GM21576 (cell line): ENCODE measurements around the gene CHRM1.
"Not testable (repeated sequence)": the region's sequence is repeated elsewhere in the genome, so short reads cannot be mapped to it uniquely, and the experiment has no call there.

Experiments used
- ATAC-seq: cut with Tn5 transposase; IDR thresholded peaks from one replicate; pipeline ENCODE4 v1.9.1; 2021; ENCODE audit warnings: mild to moderate bottlenecking, moderate library complexity; ENCODE audit not compliant: unreplicated experiment

Gene CHRM1, protein sequence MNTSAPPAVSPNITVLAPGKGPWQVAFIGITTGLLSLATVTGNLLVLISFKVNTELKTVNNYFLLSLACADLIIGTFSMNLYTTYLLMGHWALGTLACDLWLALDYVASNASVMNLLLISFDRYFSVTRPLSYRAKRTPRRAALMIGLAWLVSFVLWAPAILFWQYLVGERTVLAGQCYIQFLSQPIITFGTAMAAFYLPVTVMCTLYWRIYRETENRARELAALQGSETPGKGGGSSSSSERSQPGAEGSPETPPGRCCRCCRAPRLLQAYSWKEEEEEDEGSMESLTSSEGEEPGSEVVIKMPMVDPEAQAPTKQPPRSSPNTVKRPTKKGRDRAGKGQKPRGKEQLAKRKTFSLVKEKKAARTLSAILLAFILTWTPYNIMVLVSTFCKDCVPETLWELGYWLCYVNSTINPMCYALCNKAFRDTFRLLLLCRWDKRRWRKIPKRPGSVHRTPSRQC

GRCh38 chr11:62921201-62921572, at the start of gene CHRM1:
Gene CHRM1, minus strand, starts transcription at chr11:62921363. Its CDS starts 10,263 bp downstream, at chr11:62911100.
- no peak for ATAC-seq

DNA sequence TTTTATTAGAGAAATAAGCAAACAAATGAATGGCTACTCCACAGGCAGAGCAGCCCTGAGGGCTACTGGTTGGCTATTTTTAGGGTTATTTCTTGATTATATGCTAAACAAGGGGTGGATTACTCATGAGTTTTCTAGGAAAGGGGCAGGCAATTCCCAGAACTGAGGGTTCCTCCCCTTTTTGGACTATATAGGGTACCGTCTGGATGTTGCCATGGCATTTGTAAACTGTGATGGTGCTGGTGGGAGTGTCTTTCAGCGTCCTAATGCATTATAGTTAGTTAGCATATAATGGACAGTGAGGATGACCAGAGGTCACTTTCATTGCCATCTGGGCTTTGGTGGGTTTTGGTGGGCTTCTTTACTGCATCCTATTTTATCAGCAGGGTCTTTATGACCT, 44.4 kb upstream of the CHRM1 start:
- ATAC-seq = no peak

DNA sequence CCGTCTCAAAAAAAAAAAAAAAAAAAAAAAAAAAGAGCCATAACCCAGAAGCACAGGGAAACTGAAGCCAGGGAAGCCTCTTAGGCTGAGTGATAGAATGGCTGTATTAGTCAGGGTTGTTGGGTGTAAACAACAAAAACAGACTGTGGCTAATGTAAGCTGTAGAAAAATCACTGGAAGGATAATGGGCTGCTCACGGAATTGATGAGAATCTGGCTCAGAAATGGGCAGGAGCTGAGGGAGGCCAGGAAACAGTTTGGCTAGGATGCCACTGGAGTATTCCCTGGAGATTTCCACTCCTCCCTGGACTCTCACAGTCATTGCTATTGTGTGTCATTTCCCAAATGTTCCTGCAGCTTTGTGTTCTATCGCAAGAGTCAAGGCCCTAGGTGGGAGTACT, 41.2 kb upstream of the CHRM1 start:
- no peak for ATAC-seq

DNA sequence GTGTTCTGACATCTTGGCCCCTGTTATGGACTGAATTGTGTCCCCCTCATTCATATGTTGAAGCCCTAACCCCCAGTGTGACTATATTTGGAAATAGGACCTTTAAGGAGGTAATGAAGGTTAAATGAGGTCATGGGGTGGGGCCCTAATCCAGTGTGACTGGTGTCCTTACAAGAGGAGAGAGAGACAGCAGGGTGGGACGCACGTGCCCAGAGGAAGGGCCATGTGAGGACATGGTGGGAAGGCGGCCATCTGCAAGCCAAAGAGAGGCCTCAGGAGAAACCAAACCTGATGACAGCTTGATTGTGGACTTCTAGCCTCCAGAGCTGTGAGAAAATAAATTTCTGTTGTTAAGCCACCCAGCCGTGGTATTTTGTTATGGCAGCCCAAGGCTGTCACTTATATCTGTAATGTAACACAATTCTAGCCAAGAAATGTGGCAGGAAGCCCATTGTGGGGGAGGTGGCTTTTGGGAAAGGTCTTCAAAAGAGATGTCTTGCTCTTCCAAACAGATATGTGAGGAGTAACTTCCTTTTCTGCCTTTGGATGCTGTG, 39.9 kb upstream of the CHRM1 start:
- ATAC-seq = no peak

DNA sequence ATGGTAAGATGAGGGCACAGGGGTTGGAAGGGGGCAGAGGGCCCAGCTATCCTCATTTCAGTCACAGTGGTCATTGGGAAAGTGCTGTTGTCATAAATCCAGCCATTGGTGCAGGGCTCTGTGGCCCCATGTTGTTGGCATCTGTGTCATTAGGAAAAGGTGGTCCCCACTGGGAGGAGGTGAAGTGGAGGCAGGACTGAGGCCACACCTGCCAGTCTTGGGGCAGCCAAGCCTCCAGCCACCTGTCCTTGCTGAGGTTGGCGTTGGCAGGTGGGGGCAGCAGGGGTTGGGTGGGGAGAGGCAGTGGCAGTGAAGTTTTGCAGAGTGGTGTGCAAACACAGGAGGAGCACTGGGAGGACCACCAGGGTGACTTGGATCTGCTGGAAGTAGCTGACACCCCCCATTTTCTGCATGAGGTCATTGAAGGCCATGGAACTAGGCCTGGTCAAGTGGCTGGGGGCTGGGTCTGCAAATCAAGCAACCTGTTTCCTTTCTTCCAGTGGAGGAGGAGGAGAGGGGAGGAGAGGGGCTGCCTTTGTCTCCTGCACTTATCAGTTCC, 38.3 kb upstream of the CHRM1 start:
- no peak for ATAC-seq

DNA sequence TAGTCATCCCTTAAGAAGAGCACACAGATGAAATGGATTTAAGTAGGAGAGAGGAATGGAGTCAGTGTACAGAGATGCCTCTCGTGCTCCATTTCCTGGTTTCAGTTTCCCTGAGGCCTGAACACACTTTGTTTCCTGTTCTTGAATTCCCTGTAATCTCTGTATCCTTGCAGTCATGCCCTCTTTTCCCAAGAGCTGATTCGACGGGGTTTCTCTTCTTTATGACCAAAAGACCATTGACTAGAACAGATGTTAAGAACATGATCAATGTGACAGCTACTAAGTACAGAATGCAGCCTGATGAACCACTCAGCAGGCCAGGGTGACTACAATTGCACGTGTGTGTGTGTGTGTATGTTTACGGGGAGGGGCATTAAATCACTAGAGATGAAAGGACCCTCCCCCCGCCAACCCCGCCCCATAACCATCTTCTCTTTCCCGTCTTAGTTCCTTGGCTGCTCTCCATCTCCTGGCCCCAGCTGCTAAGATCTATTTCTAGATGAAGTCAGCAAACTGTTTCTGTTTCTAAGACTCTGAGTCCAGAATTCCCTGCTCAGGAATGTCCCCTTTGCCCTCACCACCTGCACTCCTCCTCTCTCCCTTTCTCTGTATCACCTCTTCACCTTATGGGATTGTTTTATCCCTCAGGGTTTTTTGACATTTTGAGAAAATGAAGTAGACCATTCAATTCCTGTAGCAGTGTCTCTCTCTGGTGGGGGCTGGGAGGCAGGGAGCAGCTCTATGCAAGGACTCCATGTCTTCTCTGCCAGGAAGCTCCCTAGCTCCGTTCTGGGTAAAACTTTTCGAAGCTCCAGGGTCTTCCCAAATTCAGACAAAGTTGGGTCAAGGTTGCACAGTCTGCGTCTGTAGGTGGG, 37.6 kb upstream of the CHRM1 start:
- no peak for ATAC-seq

DNA sequence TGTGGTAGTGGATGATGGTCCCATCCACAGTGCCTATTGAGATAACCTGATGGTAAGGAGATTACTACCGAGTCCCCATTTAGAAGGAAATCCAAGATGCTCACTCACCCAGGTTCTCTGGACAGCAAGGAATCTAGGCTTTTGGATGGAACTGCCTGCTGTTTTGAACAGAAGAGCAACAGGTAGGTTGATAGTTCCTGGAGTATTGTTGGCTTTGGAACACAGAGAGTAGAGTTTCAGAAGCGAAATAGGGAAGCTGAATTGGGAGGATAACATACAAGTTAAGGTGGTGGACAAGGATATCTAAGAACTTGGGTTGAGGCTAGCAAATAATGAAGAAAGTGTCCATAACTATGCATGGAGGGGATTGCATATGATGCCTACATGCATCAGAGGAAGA, 36.0 kb upstream of the CHRM1 start:
- no peak for ATAC-seq

DNA sequence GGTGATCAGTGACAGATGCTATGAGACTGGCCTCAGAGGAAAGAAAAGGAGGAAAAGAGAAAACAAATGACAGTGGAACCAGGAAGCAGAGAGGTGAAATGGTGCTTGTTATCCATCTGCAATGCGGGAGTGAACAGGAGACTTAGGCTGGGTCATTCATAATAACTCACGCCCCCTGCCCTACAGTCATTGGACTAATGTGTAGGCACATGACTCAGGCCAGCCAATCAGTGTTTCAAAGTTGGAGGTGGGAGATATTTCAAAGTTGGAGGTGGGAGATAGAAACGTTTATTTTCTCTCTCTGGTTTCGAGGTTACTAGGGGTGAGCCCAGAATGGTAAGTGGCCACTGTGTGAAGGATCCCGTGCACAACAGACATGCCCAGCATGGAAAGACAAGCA, 33.3 kb upstream of the CHRM1 start:
- no peak for ATAC-seq

- no peak for ATAC-seq
Measured at GRCh38 chr11:62953811-62954210, 32.6 kb upstream of the CHRM1 start.

DNA sequence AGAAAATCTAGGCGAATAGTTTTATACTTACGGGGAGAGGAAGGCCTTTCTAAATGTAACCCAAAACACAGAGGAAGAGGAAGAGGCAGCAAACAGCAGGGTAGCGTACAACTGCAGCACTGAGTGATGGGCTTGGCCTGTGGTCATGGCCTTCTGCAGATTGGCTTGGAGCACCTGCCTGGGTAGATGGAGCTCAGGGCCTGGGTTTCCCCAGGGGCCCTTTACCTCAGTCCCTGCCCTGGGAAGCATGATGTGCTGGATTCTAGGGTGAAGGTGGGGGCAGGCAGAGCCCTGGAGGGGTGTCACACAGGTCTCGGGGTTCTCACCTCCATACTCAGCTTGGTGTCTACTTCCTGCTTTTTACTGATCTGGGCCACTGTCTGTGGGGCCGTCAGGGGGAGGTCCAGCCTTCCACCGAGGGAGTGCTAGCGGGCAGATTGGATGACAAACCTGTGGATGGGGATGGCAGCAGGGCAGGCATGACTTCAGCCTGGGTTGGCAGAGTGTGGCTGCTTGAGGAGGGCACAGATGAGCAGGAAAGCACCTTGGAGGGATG, 27.7 kb upstream of the CHRM1 start:
- no peak for ATAC-seq

DNA sequence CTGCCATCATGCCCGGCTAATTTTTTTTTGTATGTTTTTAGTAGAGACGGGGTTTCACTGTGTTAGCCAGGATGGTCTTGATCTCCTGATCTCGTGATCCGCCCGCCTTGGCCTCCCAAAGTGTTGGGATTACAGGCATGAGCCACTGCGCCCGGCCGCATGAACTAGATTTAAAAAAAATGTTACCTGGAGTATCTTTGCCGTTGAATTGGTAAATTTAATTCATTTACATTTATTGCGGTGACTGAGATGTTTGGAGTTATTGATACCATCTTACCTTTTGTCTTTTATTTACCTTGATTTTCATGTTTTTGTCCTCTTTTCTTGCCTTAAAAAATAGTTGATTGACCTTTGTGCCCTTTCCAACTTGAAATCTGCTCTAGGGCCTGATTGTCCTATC, 24.4 kb upstream of the CHRM1 start:
- not testable (repeated sequence) for ATAC-seq

- not testable (repeated sequence) for ATAC-seq
Measured at GRCh38 chr11:62937528-62937927, 16.4 kb upstream of the CHRM1 start.

DNA sequence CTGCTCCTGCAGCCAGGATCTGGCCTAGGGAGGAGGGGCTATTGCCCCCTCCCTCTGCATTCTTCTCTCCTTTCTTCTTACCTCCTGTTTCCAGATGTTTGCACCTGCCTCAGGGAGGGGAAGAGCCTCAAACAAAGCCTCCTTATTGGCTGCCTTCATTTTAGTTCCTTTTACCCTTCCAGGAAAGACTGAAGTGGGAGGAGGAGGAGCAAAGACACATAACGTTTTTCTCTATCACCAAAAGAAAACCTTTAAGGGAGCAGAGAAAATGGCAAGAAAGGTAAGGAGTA, 13.3 kb upstream of the CHRM1 start:
- ATAC-seq = no peak

DNA sequence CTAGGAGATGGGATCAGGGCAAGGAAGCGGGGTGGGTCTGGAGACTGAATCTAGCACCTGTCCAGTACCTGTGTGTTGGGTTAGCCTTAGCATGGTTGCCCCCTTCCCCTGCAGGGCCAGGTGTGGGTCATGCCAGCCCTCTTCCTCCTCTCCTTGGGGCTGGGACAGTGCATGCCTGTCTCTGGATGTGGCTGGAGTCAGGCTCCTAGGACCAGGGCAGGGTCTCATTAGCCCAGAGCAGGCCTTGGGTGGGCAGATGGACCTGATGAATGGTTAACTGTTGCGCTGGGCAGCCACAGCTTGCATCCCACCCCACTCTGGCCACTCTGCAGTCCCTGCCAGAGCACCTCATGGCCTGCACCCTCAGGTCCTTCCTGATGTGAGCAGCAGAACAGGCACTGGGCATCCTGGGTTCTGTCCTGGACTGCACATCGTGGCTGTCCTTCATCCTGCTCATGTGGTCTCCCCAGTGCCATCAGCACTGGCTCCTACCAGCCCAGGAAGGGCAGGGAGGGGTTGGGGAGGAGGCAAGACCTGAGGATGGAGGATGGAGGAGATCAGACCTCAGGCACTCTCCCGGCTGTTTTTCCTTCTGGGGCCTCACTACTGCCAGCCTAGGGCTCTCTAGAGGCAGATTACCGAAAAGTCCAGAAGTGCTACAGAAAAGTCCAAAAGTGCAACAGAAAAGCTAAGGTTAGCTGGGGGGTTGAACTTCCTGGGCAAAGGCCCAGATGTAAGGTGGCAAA, 12.8 kb upstream of the CHRM1 start:
- ATAC-seq = no peak

DNA sequence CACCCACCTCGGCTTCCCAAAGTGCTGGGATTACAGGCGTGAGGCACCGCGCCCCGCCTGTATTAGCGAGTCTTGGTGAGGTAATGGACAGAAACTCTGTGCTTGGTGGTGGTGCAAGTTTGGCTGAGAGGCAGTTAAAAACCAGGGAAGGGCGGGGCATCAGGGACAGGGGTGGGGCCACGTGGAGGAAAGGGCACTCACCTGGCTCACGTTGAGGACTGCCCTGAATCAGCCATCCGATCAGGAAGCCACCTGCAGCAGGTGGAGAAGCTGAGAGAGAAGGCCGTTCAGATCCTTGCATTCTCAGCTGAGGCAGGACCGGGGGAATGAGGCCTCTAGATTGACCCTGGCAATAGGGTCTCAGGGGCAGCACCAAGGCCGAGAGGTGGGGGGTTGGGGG, 12.1 kb upstream of the CHRM1 start:
- ATAC-seq = no peak

GRCh38 chr11:62931499-62932278, 10.5 kb upstream of the CHRM1 start:
- no peak for ATAC-seq

- no peak for ATAC-seq
Measured at GRCh38 chr11:62930666-62931065, 9.5 kb upstream of the CHRM1 start.

DNA sequence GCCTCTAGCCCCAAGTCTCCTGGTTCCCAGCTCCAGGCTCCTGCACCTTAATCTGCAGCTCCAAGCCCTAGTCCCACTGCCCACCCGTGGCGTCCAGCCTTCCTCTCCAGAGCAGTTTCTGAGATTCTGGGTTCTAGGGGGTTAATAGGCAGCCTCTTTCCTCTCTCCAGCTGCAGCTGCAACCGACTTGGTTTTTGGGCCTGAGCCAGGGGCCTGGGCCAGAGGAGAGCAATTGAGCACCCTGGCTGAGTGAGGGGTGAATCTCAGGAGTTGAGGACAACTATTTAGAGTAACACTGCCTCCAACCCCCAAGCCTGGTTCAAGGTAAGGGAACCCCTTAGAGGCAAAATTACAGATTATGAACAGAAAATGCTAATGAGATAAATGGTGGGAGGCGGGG, 9.0 kb upstream of the CHRM1 start:
- ATAC-seq = no peak

DNA sequence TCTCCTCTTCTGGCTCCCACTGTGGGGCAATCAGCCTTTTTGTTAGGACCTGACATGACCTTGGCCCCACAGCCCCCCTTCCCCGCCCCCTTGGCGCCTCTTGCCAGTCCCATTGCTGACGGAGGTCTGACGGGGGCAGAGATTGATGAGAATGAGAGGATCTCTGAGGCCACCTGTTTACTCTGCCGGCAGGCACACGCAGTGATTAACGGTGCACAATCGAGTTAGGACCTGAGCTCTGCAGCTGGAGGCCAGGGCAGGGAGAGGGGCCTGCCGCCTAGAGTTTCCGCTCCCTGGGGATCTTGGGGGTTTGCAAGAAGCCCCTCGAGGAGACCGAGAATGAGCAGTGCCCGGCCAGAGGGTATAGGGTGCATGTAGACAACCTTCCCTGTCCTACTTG, 6.8 kb upstream of the CHRM1 start:
- ATAC-seq = no peak
